ENCODE results near the gene ASB4. TPM values are rescaled to one million over a fixed set of nuclear protein-coding genes. Genes with fewer than 3 reads are reported as not detected.

ASB4 gene
- under 1 TPM in 1 of 2 donors, not detected in 1; 0.57 TPM for total RNA-seq

GRCh38 chr7:95485391-95486123 lies at the start of gene ASB4:
ASB4 (plus strand) TSS chr7:95485943; CDS start chr7:95485972, 29 bp downstream.
- intact Hi-C loops (cut with DNase I): no loop called here
- Histone ChIP-seq H3K27me3 (replicated peaks; ENCODE audit: insufficient read depth) (no peaks in the 10 kb centered on the region), H3K27ac (no peak within 1 kb of the TSS), H3K9me3 (no peaks in the 10 kb centered on the region), H3K36me3 (no peaks in the 10 kb centered on the region), H3K4me3 (no peak within 1 kb of the TSS), H3K4me1 (replicated peaks) (no peaks in the 10 kb centered on the region)
- 31% methylated on average over 12 of the region's 12 CpGs for WGBS
- no peak for DNase-seq (ENCODE audit: low spot score)
- TF ChIP-seq POLR2A (IDR thresholded peaks at IDR 0.05) (no peak), CTCF (IDR thresholded peaks at IDR 0.05) (no peak), POLR2AphosphoS5 (IDR thresholded peaks at IDR 0.05) (no peak)

- Histone ChIP-seq H3K27ac (no peak overlapping the region), H3K36me3 (no peaks in the 10 kb centered on the region), H3K9me3 (no peaks in the 10 kb centered on the region), H3K27me3 (replicated peaks; ENCODE audit: insufficient read depth) (no peaks in the 10 kb centered on the region), H3K4me1 (replicated peaks) (no peaks in the 10 kb centered on the region), H3K4me3 (no peak overlapping the region)
- DNase-seq (ENCODE audit: low spot score): no peak
- 80% methylated on average over 4 of the region's 4 CpGs for WGBS
- no peak for TF ChIP-seq POLR2A (IDR thresholded peaks at IDR 0.05)
- TF ChIP-seq CTCF (IDR thresholded peaks at IDR 0.05): no peak
- no peak for TF ChIP-seq POLR2AphosphoS5 (IDR thresholded peaks at IDR 0.05)
- intact Hi-C loops (cut with DNase I): no loop called here
These were observed 49.3 kb upstream of the ASB4 start for GRCh38 chr7:95436407-95436806.

GRCh38 chr7:95440394-95441038 lies 45.2 kb upstream of the ASB4 start:
- Histone ChIP-seq H3K4me3 (no peak overlapping the region), H3K36me3 (no peaks in the 10 kb centered on the region), H3K27me3 (replicated peaks; ENCODE audit: insufficient read depth) (no peaks in the 10 kb centered on the region), H3K9me3 (no peaks in the 10 kb centered on the region), H3K4me1 (replicated peaks) (no peaks in the 10 kb centered on the region), H3K27ac (no peak overlapping the region)
- DNase-seq (ENCODE audit: low spot score): no peak
- TF ChIP-seq POLR2A (IDR thresholded peaks at IDR 0.05): no peak
- TF ChIP-seq POLR2AphosphoS5 (IDR thresholded peaks at IDR 0.05): no peak
- TF ChIP-seq CTCF (IDR thresholded peaks at IDR 0.05): no peak
- 93% methylated on average over 3 of the region's 3 CpGs for WGBS
- intact Hi-C loops (cut with DNase I): no loop called here

GRCh38 chr7:95441042-95441823 lies 44.5 kb upstream of the ASB4 start:
- Histone ChIP-seq H3K36me3 (no peaks in the 10 kb centered on the region), H3K4me3 (no peak overlapping the region), H3K9me3 (no peaks in the 10 kb centered on the region), H3K27ac (no peak overlapping the region), H3K4me1 (replicated peaks) (no peaks in the 10 kb centered on the region), H3K27me3 (replicated peaks; ENCODE audit: insufficient read depth) (no peaks in the 10 kb centered on the region)
- 81% methylated on average over 7 of the region's 7 CpGs for WGBS
- TF ChIP-seq POLR2AphosphoS5 (IDR thresholded peaks at IDR 0.05) (no peak), POLR2A (IDR thresholded peaks at IDR 0.05) (no peak), CTCF (IDR thresholded peaks at IDR 0.05) (no peak)
- no peak for DNase-seq (ENCODE audit: low spot score)
- intact Hi-C loops (cut with DNase I): no loop called here

Data from prostate gland (tissue), 2 donors.